Stimulated activated naive CD8-positive, alpha-beta T cell treated with anti-CD3 and anti-CD28 coated beads, Interleukin-15, Interleukin-2, amounts not matched to agents 100 ng/mL and 50 ng/mL, for 24 hours (primary cell): Measurements from ENCODE around the gene SRXN1.

ENCODE experiments used
- H3K27ac Mint-ChIP-seq: one replicate; pipeline ENCODE4 v1.8.0; 2021; ENCODE audit warnings: mild to moderate bottlenecking, mixed read lengths
- H3K27me3 Mint-ChIP-seq: one replicate; pipeline ENCODE4 v1.8.0; 2021; ENCODE audit warnings: mixed read lengths
- H3K36me3 Mint-ChIP-seq: one replicate; pipeline ENCODE4 v1.8.0; 2021; ENCODE audit warnings: low read depth, mixed read lengths
- H3K4me1 Mint-ChIP-seq: one replicate; pipeline ENCODE4 v1.8.0; 2021; ENCODE audit warnings: low read depth, mixed read lengths
- H3K4me3 Mint-ChIP-seq: one replicate; pipeline ENCODE4 v1.8.0; 2021; ENCODE audit warnings: mild to moderate bottlenecking, mixed read lengths
- H3K9me3 Mint-ChIP-seq: one replicate; pipeline ENCODE4 v1.8.0; 2021; ENCODE audit warnings: mixed read lengths

SRXN1 gene

DNA sequence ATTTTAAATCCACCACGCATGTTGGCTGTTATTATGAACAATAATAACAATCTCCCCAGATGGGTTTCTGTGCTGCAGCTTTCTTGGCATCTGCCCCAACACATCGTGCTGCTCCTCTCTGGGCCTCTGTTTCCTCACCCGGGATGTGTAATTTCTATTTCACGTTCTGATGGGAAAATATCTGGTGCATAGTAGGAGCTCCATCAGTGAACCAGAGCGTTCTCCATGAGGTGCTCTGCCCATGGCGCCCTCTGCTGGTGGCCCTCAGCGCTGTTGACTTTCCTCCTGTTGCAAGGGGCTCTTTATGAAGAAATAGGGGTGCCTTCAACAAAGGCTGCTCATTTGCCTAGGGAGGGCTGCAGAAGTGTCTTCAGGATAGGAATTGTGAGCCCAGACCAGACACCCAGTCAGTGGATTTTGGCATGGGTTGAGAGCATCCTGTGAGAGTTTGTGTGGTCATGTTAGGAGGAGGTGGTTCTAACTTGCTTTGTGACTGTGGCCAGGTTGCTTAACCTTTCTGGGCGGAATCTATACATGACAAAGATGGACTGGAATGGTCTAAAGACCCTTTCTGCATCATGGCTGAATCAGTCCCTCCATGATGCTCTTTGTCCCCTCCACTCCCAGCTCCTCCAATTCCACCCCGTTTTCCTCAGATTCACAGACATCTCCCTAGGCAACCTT, 14.5 kb upstream of the SRXN1 start:
- Mint-ChIP-seq H3K4me3 (no peak overlapping the region), H3K27ac (no peak overlapping the region), H3K27me3 (peaks cover 59% of the 10 kb centered on the region), H3K4me1 (peaks cover 5% of the 10 kb centered on the region), H3K36me3 (no peaks in the 10 kb centered on the region), H3K9me3 (no peaks in the 10 kb centered on the region)

DNA sequence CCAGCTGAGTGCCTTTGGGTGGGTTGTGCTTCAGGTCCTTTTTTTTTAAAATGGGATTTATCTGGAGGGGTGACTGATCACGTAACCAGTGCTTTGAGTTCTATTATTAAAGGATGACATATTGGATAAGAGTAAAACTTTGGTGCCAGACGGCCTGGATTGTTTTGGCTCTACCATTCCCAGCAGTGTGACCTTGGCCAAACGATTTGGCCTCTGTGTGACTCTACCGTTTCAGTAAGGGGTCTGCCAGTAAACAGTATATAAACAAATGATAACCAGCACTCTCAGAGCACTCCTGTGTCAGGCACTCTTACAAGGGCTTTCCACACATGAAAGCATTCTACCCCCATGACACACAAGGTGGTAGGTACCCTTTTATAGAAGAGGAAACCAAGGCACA, 13.9 kb upstream of the SRXN1 start:
- Mint-ChIP-seq H3K27me3 (peaks cover 56% of the 10 kb centered on the region), H3K36me3 (no peaks in the 10 kb centered on the region), H3K4me3 (no peak overlapping the region), H3K4me1 (peaks cover 5% of the 10 kb centered on the region), H3K9me3 (no peaks in the 10 kb centered on the region), H3K27ac (no peak overlapping the region)

DNA sequence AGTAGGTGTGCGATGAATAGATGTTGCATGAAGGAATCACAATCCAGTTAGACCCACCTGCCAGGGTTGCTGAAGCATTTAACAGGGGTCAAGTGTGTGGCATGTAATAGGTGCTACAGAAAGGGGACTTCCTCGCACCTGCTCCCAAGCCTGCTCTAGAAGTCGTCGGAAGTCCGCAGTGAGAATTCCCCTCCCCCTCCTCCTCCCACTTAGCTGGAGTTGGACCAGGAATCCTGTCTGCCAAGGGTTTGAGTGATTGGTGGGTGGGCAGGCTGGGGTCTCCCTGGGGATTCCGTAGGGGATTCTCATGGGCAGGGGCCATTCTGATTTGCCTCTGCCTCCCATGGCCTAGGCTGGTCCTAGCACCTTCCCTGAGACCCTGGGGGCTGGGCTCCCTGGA, 12.3 kb upstream of the SRXN1 start:
- no peaks in the 10 kb centered on the region for H3K36me3 Mint-ChIP-seq
- no peak overlapping the region for H3K27ac Mint-ChIP-seq
- peaks cover 58% of the 10 kb centered on the region for H3K27me3 Mint-ChIP-seq
- no peak overlapping the region for H3K4me3 Mint-ChIP-seq
- H3K4me1 Mint-ChIP-seq: peaks cover 14% of the 10 kb centered on the region
- no peaks in the 10 kb centered on the region for H3K9me3 Mint-ChIP-seq

DNA sequence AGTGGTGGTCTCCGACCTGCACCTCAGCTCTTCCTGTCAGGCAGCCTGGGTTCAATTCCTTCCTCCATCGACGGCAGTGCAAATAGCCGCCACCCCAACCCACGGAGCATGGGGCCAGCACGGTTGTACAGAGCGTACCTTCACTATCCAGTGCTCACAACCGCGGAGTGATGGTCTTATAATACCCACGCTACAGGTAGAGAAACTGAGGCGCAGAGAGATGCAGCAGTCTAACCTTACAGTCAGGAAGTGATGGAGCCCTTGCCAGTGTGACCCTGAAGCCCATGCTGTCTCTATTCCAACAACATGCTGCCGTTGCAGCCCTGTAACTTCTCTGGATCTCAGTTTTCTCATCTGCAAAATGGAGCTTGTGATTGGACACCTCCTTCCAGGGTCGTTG, 11.6 kb upstream of the SRXN1 start:
- no peak overlapping the region for H3K4me3 Mint-ChIP-seq
- H3K27me3 Mint-ChIP-seq: peaks cover 58% of the 10 kb centered on the region
- no peak overlapping the region for H3K27ac Mint-ChIP-seq
- no peaks in the 10 kb centered on the region for H3K36me3 Mint-ChIP-seq
- peaks cover 14% of the 10 kb centered on the region for H3K4me1 Mint-ChIP-seq
- no peaks in the 10 kb centered on the region for H3K9me3 Mint-ChIP-seq

DNA sequence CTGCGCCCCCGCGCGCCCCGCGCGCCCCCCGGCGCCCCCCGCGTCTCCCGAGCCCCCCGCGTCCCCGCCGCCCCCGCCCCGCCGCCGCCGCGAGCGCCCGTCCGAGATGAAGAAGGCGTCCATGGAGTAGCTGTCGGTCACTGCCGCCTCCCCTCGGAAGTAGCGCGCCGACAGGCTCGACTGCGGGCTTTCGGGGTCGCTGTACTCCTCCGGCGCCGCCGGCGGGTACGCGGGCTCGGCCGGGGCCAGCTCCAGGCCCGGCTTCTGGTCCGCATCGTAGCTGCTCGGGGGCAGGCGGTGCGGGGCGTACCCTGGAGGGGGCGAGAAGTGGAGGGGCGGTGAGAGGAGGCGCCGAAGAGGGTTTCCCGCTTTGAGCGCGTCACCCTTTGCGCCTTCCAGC, 11.2 kb upstream of the SRXN1 start:
- H3K4me3 Mint-ChIP-seq: no peak overlapping the region
- H3K27ac Mint-ChIP-seq: no peak overlapping the region
- H3K4me1 Mint-ChIP-seq: peaks cover 14% of the 10 kb centered on the region
- no peaks in the 10 kb centered on the region for H3K9me3 Mint-ChIP-seq
- H3K36me3 Mint-ChIP-seq: no peaks in the 10 kb centered on the region
- H3K27me3 Mint-ChIP-seq: peaks cover 58% of the 10 kb centered on the region

DNA sequence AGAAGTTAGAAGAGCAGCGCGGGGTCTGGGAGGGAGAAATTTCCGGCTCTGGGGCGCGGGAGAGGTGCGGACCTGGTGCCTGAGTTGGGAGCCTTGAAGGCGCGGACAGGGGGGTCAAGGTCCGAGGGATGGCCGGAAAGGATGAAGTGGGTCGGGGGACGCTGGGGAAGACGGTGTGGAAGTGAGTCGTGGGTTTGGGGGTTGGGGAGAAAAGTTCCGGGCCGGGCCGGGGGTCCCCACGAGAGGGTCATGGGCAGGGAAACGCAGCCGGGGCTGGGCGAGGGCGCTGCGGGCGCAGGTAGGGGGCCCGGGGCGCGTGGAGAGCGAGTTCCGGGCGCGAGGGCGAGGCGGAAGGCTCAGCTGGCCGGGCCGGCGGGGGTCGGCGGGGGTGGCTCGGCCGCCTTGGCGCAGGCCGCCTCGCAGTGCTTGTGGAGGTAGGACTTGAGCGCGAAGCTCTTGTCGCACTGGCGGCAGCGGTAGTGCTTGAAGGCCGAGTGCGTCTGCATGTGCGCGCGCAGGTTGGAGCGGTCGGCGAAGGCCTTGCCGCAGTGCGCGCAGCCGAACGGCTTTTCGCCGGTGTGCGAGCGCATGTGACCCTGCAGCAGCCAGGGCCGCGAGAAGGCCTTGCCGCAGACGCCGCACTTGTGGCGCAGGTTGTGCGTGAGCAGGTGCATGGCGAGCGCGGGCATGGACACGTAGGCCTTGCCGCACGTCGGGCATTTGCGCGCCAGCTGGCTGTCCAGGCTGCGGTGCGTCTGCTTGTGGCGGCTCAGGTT, 10.5 kb upstream of the SRXN1 start:
- H3K4me1 Mint-ChIP-seq: peaks cover 14% of the 10 kb centered on the region
- no peak overlapping the region for H3K4me3 Mint-ChIP-seq
- no peak overlapping the region for H3K27ac Mint-ChIP-seq
- H3K27me3 Mint-ChIP-seq: peaks cover 62% of the 10 kb centered on the region
- H3K9me3 Mint-ChIP-seq: no peaks in the 10 kb centered on the region
- H3K36me3 Mint-ChIP-seq: no peaks in the 10 kb centered on the region

DNA sequence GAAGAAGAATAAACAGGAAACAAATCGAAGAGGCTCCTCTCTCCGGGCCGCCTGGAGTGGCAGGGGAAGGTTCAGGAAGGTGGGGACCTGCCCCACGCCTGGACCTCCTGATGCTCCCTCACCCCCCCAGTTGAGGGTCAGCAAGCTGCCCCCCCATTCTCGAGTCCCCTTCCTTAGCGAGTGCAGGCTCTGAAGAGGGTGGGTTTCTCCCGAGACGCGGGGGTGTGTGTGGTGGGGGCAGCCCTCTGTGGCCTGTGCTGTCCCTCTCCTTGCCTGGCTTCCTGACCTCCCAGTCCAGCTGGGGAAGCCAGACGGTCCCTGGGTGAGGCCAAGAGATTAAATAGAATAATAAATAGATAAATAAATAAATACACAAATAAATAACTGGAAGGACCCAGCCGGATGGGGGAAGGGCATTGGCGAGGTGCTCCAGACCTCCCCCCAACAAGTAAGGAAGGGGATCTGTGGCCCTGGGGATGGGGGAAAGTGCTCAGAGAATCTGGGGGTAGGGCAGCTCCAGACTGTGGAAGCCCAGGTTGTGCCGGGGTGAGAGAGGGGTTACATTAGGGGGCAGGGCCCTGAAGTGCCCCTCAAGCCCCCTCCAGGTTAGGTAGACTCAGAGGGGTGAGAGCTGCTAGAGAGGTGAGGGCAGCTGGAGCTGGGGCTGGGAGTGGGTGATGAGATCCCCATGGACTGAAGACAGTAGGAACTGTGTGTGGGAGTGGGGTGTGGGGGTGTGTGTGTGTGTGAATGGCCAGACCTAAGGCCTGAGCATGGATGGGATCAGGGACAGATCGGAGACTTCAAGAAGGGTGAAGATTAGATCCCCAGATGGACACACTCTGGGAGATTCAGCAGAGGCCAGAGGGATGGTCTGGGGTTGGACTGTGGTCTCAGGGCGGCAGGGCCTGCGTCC, 9.5 kb upstream of the SRXN1 start:
- Mint-ChIP-seq H3K4me3 (no peak overlapping the region), H3K27me3 (peaks cover 64% of the 10 kb centered on the region), H3K9me3 (no peaks in the 10 kb centered on the region), H3K4me1 (peaks cover 14% of the 10 kb centered on the region), H3K27ac (no peak overlapping the region), H3K36me3 (no peaks in the 10 kb centered on the region)

DNA sequence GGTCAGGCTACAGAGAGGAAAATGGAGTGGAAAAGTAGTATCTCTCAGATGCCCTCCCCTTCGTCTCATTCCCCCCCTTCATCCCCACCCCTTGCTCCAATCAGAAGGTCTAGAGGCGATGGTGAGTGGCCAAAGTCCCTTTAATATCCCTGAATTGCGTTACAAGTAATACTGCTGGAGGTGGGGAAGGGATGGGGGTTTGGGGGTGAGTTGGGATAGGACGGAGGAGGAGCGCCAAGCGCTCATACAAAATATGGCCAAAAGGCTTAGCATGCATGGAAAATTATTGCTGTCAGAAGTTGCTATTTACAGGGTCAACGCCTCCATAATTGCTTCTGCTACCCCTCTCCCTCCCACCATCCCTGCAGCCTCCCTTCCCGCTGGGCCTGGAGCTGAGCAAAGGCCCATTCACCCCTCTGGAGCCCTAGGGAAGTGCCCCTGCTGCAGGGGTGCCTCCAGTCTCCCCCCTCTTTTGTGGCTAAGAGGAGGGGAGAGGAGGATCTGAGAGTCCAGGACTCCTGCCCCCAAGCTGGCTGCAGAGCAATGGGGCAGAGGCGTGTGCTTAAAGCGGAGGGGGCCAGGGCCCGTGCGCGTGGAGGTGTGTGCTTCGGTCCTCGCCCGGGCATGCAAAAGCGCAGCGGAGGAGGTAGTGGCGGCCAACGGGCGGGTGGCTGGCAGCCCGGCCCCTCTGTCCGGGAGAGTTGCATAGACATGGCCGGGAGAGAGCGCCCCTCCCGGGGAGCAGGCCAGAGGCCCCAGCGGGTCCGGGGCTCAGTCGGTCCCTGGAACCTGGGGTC, 8.7 kb upstream of the SRXN1 start:
- Mint-ChIP-seq H3K4me3 (no peak overlapping the region), H3K27me3 (peaks cover 64% of the 10 kb centered on the region)

DNA sequence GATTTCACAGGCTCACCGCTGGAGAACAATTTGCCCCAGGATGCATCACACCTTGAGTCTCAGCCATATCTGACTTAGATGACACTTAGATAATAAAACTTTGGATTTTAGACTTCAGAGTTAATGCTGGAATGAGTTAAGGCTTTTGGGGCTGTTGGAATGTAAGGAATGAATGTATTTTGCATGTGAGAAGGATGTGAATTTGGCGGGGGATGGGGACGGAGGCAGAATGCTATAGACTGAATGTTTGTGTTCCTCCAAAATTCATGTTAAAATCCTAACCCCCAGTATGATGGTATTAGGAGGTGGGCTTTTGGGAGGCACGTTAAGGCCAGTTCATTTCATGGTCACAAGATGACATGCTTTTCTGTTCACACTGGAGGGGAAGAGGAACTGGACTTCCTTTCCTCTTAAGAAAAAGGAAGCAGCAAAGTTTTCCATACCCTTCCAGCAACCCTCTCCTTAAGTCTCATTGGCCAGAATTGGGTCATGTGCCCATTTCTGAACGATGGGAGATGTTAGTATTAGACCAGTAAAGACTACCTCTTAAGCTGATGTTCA, 5.8 kb upstream of the SRXN1 start:
- Mint-ChIP-seq H3K4me1 (peaks cover 21% of the 10 kb centered on the region), H3K4me3 (no peak overlapping the region), H3K9me3 (no peaks in the 10 kb centered on the region), H3K36me3 (no peaks in the 10 kb centered on the region), H3K27ac (no peak overlapping the region), H3K27me3 (peaks cover 67% of the 10 kb centered on the region)

More for the DNA sequence above, 8.7 kb upstream of the SRXN1 start:
- H3K36me3 Mint-ChIP-seq: no peaks in the 10 kb centered on the region
- H3K9me3 Mint-ChIP-seq: no peaks in the 10 kb centered on the region
- H3K4me1 Mint-ChIP-seq: peaks cover 14% of the 10 kb centered on the region
- H3K27ac Mint-ChIP-seq: no peak overlapping the region

DNA sequence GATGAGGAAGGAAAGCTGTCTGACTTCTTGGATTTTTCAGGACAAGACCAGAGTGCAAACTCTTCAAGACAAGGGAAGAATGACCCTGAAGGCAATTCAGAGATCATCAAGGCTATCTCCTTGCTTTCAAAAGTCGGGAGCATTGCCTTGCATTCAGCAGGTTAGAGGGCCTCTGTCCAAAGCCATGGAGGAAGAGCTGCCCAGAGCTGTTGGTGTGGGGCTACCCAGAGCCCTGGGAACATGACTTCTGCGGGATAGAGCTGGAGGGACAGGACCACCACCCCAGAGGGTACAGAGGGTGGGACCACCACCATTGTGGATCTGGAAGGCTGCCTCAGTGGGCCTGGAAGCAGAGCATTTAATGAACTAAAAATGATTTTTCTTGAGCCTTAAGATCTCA, 5.2 kb upstream of the SRXN1 start:
- peaks cover 26% of the 10 kb centered on the region for H3K4me1 Mint-ChIP-seq
- H3K27me3 Mint-ChIP-seq: peaks cover 65% of the 10 kb centered on the region
- no peak overlapping the region for H3K4me3 Mint-ChIP-seq

DNA sequence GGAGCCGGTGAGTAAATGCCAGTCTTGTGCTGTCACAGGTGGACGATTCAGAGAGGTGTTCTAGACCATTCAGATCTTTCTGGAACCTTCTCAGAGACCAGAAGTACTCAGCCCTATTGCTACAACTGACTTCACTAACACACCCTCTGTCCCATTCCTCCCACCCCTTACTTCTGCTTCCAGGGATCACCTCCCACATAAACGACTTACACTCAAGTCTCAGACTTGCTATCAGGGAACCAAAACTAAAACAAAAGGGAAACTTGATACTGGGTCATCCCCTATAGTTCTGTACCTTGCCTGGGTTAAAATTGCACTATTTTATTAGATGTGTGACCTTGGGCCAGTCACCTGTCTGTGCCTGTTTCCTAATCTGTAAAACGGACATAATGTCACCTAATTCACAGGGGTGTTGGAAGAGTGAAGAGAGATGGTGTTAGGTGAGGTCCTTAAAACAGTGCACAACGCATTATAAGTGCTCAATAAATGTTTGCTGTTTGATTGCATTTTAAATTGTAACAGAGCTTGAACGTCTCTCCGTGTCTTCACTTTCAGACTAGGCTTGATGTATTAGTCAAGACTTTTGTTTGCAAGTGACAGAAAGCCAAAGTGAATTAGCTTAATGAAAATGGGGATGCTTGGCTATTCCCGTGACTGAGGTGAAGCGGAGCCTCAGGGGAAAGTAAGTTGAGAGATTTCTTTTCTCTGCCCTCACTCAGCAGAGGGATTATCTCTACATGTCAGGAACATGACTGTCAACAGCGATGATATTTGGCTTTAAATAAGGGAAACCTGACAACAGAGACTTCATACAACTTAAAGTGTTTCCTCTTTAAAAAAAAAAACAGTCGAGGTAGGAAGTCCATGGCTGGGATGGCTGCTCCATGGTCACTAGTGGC, 3.0 kb upstream of the SRXN1 start:
- Mint-ChIP-seq H3K27ac (no peak overlapping the region), H3K4me3 (no peak overlapping the region), H3K27me3 (peaks cover 47% of the 10 kb centered on the region), H3K4me1 (peaks cover 34% of the 10 kb centered on the region), H3K9me3 (no peaks in the 10 kb centered on the region), H3K36me3 (peaks cover under 1% of the 10 kb centered on the region)

More for the DNA sequence above, 5.2 kb upstream of the SRXN1 start:
- Mint-ChIP-seq H3K36me3 (no peaks in the 10 kb centered on the region), H3K9me3 (no peaks in the 10 kb centered on the region), H3K27ac (no peak overlapping the region)

DNA sequence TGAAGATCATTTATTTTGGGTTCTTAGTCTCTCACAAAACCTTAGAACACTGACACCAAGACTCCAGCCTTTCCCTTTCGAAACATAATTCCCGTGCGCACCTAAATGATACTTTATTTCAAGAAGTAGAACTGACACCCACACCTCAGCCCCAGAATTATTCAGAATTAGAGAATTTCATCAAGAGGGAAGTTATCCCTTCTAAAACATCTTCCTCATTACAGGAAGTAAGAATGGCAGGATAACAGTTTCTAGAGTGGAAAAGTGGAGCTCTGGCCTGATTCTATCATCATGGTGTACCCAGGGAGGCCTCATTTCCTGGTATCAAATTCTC, 1.4 kb upstream of the SRXN1 start:
- Mint-ChIP-seq H3K4me1 (peaks cover 33% of the 10 kb centered on the region), H3K27ac (no peak overlapping the region), H3K9me3 (no peaks in the 10 kb centered on the region), H3K27me3 (peaks cover 41% of the 10 kb centered on the region), H3K4me3 (peak overlapping the region; percentile 46), H3K36me3 (peaks cover 14% of the 10 kb centered on the region)

DNA sequence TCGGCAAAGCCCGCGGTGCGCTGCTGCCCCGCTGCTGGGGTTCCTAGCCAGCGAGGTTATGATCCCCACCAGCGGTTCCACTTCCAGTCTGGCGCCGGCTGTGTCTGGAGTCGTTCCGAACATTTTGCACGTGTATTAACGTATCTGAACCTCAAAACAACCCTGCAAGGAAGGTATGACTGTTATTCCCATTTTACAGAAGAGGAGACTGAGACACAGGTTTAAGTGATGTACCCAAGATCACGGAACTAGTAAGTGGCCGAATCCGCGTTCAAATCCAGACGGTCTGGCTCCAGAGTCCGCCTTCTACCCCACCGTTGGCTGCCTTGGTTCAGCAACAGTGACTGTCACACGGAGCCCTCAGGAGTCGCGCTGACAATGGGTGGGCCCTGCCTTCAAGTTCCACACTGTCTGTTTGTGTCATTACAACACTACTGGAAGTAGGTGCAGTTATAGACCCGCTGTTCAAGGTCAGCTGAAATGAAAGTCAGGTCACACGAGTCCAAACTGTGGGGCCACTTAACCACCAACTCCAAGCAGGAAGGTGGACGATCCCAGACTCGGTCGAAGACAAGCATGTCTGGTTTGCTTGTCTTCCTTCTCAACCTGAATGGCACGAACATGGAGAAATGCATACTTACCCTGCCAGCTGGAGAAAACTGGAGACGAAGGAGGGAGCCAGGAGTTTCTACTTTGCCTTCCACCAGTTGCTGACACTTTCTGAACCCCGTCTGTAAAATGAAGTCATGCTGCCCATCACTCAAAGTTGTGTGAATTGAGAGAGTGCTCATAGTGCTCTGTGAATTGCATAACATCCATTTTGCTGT, 803 bp upstream of the SRXN1 start:
- Mint-ChIP-seq H3K27ac (peak overlapping the region; percentile 69), H3K4me3 (peak overlapping the region; percentile 77), H3K27me3 (peaks cover 40% of the 10 kb centered on the region), H3K4me1 (peaks cover 33% of the 10 kb centered on the region), H3K36me3 (peaks cover 19% of the 10 kb centered on the region), H3K9me3 (no peaks in the 10 kb centered on the region)
